ENCODE measurements around the gene FRMD3.

GRCh38 chr9:83459830-83460229 lies 78.4 kb downstream of the FRMD3 start:
- TF ChIP-seq CTCF (conservative IDR thresholded peaks at IDR 0.05; ENCODE audit: low read length) = no peak
- no peak for TF ChIP-seq EZH2phosphoT487 (IDR thresholded peaks at IDR 0.05; ENCODE audit: borderline replicate concordance)
